OCI-M2 (cell line): ENCODE results near the gene TOP1.

Experiments used
- DNase-seq: peaks from one replicate; lab custom pipeline; 2025; ENCODE audit not compliant: unreplicated experiment; lab: John Stamatoyannopoulos, UW

The TOP1 gene

GRCh38 chr20:41166201-41167117 is 137.8 kb downstream of the TOP1 start:
- DNase-seq, result no peak

DNA sequence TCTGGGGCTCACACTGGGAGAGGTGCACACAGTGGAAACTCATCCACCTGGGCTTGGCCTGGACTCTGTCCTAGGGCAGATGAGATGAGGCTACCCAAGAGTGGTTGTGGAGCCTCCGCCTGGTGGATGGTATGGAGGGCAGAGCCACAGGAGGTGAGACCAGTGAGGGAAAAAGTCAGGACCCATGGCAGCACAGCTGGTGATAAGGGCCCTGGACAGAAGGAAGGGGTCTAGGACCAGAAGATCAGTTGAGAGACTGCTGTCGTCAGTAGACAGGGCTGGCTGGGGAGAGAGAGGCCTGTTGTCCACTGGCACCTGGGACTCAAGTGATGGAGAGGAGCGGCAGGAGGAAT is 138.5 kb downstream of the TOP1 start:
- no peak for DNase-seq

GRCh38 chr20:41167481-41168253 is 139.0 kb downstream of the TOP1 start:
- DNase-seq, result no peak

DNA sequence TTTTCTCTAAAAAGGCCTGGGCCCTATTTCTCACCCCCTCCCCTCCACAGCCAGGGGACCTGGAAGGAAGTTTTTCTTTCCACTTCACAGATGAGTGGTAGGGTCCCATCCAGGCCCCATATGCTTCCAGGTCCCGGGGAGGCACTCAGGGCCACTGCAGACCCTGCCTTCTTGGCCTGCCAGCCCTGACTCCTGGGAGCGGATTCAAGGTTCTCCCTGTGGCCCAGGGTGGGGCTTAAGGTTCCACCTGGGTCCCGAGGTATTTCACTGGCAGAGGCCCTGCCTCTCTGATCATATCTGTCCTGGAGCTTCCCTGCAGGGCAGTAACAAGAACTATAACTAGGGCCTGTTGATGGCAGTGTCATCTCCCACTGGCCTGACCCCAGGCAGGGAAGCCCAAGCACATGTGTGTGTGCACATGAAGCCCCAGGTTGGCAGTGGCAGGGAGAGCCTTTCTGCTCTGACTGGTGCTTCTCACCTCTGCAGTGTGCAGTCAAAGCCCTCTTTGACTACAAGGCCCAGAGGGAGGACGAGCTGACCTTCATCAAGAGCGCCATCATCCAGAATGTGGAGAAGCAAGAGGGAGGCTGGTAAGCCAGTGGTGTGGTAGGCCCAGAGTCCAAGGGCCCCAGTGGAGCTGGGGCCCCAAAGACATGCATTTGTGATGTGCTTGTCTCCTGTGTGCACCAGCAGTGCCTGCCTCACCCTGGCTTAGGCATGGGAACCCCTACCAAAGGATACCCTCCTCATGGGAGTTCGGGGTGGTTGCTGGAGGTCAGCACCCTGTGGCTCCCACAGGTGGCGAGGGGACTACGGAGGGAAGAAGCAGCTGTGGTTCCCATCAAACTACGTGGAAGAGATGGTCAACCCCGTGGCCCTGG is 139.9 kb downstream of the TOP1 start:
- DNase-seq, result no peak

DNA sequence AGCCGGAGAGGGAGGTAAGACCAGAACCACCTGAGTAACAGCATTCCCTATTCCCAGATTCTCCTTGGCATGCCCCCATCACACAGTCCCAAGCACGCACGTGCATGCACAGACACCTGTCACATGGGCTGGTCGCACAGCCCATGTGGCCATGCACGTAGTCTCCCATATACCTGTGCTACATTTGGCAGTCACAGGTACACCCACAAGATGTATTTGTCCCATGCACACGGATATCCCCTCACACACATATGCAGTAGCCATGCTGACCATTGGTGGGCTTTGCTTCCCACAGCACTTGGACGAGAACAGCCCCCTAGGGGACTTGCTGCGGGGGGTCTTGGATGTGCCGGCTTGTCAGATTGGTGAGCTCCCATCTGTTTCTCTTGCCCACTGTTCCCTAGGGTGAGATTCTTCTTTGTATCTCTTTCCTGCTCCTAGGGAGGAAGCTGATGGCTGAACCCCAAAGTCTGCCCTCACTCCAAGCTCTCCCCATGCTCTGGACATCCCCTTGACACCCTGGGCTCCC is 140.6 kb downstream of the TOP1 start:
- no peak for DNase-seq

GRCh38 chr20:41169791-41170351 is 141.2 kb downstream of the TOP1 start:
- DNase-seq, result no peak

- no peak for DNase-seq
Observed at GRCh38 chr20:41170386-41171105, 141.9 kb downstream of the TOP1 start.

DNA sequence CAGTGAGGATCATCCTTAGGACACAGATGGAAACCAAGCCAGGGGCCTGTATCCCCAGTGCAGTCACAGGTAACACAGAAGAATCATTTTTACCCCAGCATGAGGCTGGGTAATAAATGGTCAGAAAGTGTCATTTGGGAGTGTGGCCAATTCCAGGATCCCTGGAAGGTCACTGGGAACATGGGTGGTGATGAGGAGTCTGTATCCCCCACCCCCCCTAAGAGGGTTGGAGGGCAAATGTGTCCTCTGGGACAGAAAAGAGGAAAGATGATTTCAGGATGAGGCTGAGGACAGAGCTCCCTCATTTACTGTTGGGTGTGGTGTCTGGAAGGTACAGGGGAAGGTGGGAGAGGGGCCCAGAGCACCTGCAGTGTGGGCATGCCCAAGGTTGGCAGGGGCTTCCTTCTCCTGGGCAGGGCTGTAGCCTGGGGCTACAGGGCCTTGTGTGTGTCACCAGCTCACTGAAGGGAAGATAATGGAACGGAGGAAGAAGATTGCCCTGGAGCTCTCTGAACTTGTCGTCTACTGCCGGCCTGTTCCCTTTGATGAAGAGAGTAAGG is 143.2 kb downstream of the TOP1 start:
- DNase-seq, result no peak

- DNase-seq, result no peak
Observed at GRCh38 chr20:41172296-41173140, 143.9 kb downstream of the TOP1 start.

- no peak for DNase-seq
Observed at GRCh38 chr20:41173161-41173721, 144.6 kb downstream of the TOP1 start.

GRCh38 chr20:41173791-41174341 is 145.2 kb downstream of the TOP1 start:
- DNase-seq, result no peak
